Stimulated activated naive CD4-positive, alpha-beta T cell (primary cell): ENCODE data around the gene HTR6.

Experiments
- DNase-seq, 6 experiments: peaks; one replicate each; lab custom pipeline; 2025; lab: John Stamatoyannopoulos, UW

The HTR6 gene

DNA sequence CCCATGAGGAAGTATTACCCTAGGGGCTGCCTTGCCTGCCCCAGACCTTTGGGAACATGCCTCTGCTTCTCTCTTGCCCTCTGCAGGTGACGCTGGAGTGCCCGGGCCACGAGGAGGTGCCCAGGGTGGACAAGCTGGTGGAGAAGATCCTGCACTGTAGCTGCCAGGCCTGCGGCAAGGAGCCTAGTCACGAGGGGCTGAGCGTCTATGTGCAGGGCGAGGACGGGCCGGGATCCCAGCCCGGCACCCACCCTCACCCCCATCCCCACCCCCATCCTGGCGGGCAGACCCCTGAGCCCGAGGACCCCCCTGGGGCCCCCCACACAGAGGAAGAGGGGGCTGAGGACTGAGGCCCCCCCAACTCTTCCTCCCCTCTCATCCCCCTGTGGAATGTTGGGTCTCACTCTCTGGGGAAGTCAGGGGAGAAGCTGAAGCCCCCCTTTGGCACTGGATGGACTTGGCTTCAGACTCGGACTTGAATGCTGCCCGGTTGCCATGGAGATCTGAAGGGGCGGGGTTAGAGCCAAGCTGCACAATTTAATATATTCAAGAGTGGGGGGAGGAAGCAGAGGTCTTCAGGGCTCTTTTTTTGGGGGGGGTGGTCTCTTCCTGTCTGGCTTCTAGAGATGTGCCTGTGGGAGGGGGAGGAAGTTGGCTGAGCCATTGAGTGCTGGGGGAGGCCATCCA lies 7.8 kb upstream of the HTR6 start:
- DNase-seq: no peak

DNA sequence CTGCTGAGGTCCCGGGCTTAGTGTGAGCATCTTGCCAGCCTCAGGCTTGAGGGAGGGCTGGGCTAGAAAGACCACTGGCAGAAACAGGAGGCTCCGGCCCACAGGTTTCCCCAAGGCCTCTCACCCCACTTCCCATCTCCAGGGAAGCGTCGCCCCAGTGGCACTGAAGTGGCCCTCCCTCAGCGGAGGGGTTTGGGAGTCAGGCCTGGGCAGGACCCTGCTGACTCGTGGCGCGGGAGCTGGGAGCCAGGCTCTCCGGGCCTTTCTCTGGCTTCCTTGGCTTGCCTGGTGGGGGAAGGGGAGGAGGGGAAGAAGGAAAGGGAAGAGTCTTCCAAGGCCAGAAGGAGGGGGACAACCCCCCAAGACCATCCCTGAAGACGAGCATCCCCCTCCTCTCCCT lies 7.2 kb upstream of the HTR6 start:
- DNase-seq: no peak

DNA sequence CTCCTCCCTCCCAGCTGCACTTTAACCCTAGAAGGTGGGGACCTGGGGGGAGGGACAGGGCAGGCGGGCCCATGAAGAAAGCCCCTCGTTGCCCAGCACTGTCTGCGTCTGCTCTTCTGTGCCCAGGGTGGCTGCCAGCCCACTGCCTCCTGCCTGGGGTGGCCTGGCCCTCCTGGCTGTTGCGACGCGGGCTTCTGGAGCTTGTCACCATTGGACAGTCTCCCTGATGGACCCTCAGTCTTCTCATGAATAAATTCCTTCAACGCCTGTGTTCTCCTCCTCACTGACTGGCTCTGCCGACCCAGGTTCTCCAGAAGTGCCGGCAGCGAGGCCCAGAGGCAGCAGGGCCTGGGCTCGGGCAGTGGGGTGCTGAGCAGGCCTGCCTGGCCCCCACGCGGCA lies 6.5 kb upstream of the HTR6 start:
- DNase-seq: no peak

DNA sequence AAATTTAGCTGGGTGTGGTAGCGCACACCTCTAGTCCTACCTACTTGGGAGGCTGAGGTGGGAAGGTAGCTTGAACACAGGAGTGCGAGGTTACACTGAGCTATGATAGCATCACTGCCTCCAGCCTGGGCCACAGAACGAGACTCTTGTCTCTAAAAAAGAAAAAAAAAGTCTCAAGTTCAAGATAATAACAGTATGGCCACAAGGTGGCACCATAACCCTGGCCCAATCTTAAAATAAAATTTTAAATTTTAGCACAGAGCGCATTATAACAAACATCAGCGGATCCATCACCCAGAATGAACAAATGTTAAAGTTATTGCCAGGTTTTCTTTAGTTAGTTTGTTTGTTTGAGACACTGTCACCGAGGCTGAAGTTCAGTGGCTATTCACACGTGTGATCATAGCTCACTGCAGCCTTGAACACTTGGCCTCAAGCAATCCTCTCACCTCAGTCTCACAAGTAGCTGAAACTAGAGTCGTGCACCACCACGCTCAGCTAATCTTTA lies 2.9 kb upstream of the HTR6 start:
- DNase-seq: peak; percentile 8 to 60 (median 18)

DNA sequence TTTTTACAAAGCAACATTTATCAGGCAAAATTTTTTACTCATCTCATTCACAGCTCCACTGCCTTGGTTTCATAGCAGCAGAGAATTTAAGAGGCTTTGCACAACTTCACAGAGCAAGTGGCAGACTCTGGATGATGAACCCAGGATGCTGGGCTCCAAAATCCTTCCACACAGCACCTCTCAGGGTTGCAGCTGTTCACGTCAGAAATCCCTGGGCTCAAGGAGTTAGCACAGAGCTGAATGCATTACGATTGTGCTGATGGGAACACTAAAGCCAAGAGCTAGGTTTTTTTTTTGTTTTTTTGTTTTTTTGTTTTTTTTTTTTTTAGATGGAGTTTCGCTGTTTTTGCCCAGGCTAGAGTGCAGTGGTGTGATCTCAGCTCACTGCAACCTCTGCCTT lies 2.4 kb upstream of the HTR6 start:
- DNase-seq: no peak

DNA sequence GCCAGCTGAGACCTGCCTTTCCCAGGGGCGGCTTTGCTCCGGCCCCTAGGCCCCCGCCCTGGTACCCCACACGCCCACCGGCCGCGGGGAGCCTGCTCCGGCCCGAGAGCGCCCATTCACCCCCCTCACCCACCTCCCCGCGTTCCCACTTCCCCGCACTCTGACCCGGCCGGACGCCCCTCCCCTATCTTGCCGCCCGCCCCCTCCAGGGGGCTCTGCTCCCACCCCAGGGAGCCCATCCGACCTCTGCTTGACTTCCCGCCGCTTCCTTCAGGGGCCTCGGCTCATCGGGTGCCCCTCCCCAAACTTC lies 466 bp downstream of the HTR6 start:
- no peak for DNase-seq

DNA sequence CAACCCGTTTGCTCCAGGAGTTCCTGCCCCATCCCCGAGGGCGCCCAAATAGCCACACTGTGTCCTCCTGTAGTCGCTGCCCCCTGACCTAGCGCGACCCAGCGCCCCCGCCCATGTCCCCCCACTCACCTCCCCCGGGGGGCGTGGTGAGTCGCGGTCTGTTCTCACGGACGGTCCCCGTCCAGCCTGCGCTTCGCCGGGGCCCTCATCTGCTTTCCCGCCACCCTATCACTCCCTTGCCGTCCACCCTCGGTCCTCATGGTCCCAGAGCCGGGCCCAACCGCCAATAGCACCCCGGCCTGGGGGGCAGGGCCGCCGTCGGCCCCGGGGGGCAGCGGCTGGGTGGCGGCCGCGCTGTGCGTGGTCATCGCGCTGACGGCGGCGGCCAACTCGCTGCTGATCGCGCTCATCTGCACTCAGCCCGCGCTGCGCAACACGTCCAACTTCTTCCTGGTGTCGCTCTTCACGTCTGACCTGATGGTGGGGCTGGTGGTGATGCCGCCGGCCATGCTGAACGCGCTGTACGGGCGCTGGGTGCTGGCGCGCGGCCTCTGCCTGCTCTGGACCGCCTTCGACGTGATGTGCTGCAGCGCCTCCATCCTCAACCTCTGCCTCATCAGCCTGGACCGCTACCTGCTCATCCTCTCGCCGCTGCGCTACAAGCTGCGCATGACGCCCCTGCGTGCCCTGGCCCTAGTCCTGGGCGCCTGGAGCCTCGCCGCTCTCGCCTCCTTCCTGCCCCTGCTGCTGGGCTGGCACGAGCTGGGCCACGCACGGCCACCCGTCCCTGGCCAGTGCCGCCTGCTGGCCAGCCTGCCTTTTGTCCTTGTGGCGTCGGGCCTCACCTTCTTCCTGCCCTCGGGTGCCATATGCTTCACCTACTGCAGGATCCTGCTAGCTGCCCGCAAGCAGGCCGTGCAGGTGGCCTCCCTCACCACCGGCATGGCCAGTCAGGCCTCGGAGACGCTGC lies 1.1 kb downstream of the HTR6 start:
- peak in 1 of 6 experiments; percentile 13 for DNase-seq

DNA sequence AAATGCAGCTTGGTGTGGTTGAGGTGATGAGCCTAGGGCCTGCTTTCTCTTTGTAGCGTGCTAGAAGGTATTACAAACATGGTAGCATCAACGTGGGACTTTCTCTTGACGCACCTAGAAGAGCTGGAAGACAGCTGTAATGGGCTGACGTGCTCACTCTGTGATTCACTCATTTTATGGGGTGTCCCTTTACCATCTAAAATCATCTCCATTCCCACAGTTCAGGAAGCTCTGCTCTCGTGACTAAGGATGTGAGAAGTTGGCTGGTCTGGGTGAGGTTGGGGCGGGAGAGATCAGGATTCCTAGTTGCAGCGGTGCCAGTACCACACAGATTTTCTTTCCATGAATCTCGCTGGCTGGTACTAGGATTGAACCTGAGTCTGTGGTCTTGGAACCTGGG lies 4.2 kb downstream of the HTR6 start:
- no peak for DNase-seq

DNA sequence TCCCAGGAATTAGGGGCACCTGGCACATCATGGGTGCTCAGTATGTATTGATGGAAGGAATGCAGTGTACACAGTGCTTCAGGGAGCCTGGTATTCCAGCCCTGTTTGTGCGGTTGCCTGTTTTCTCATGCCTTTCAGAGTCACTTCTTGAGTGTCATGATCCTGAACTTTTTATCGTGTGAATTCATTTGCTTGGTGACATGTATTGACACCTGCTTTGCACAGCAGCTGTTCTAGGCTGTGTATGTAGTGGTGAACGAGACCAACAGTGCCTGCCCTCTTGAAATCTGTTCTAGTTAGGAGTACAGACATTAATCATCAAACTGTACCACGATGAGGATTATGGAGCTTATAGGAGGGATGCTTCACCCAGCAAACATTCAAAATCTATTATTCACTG lies 6.1 kb downstream of the HTR6 start:
- DNase-seq: no peak

DNA sequence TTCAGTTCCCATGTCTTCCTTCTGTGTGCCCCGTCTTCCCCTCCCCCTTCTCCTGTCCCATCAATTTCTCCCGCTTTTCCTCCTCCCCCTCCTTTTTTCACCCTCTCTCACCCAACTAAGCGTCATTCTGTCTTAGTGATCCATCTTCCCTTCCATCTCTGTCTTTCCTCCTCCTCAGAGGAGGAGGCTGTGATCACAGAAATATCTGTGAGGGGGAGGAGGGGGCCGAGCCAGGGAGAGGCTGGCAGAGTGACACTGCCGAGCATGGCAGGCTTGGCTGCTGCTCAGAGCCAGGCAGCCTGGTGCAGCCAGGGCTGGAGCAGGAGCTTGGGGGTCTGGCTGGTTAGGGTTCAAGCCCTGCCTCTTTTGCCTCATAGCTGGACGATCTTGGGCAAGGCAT lies 7.6 kb downstream of the HTR6 start:
- DNase-seq: no peak

DNA sequence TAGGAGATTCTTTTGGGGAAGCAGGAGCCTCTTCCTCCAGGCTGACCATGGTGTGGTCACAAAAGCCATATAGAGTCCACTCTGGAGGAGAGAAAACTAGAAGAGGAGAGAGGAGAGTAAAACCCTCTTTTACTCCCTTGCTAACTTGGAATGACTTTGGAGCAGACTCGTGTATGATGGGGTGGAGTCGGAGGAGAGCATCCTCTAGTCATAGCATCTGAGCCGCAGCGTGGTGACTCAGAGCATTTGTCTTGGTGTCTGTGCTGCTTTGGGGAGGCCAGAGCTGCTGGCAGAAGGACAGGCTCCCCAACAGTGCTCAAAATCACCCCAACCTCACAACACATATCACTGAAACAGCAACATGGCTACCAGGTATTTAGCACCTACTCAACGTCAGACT lies 11.1 kb downstream of the HTR6 start:
- no peak for DNase-seq

DNA sequence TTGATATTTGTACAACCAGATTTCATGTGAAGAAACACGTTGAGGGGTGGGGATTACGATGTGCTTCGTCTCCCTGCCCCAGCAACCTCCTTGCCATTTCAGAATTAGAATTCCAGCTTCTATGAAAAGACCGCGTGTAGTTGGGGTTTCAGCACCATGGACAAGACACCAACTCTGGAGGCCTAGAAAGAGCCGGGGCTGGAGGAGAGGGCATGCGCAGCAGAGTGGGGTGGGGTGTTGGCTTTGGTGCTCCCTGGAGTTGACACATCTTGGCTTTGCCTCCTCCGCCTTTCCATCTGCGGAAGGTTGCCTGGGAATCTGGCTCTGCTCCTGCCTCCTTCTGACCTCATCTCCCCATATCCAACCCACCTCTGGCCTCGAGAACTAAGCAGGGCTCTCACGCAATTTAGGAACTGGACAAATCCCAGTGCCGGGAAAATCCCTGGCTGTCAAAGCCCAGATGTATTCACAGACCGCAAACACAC lies 11.8 kb downstream of the HTR6 start:
- DNase-seq: peak in 1 of 6 experiments; percentile 11

DNA sequence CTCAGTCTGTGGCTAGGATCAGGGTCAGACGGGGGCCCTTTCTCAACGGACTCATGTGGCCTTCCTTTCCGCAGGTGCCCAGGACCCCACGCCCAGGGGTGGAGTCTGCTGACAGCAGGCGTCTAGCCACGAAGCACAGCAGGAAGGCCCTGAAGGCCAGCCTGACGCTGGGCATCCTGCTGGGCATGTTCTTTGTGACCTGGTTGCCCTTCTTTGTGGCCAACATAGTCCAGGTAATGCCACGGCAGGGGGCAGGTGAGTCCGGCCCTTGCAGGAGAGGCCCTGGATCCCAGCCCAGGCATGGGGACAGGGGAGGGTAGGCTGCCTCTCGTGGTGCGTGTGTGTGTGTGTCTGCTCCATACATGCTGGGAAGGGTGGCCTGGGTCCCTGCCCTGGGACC lies 13.8 kb downstream of the HTR6 start:
- no peak for DNase-seq

DNA sequence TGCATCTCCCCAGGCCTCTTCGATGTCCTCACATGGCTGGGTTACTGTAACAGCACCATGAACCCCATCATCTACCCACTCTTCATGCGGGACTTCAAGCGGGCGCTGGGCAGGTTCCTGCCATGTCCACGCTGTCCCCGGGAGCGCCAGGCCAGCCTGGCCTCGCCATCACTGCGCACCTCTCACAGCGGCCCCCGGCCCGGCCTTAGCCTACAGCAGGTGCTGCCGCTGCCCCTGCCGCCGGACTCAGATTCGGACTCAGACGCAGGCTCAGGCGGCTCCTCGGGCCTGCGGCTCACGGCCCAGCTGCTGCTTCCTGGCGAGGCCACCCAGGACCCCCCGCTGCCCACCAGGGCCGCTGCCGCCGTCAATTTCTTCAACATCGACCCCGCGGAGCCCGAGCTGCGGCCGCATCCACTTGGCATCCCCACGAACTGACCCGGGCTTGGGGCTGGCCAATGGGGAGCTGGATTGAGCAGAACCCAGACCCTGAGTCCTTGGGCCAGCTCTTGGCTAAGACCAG lies 14.3 kb downstream of the HTR6 start:
- no peak for DNase-seq

DNA sequence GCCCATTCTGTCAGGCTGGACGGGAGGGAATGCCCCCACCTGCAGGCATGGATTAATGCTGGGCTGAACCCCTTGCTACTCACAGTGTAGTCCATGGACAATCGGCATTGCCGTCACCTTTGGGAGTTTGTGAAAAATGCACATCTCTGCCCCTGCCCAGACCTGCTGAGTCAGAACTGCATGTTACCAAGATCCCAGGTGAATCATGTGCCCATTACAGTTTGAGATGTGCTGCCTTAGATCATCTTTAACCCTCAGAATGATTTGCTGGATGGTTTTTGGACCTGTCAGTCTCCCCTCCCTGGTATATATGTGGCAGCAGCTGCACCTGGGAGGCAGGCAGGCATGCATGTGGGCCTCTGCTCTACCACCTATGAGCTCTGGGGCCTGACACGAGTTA lies 15.0 kb downstream of the HTR6 start:
- DNase-seq: no peak

DNA sequence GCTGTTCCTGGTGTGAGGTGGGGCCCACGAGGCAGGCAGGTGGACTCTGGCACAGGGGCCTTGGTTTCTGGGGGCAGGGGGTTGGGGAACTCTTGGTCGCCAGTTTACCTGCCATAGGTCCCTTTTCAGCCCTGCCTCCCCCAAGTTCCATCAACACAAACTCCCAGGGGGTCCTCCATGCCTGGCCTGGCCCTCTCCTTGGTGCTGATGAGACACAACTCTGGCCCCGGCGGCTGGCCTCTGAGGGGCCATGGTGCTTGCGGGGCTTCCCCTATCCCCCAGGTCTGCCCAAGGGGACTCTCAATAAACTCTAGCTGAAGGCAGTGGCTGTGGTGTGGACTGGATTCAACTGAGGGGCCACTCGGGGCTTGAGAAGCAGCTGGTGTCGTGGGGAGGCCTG lies 16.0 kb downstream of the HTR6 start:
- DNase-seq: no peak

DNA sequence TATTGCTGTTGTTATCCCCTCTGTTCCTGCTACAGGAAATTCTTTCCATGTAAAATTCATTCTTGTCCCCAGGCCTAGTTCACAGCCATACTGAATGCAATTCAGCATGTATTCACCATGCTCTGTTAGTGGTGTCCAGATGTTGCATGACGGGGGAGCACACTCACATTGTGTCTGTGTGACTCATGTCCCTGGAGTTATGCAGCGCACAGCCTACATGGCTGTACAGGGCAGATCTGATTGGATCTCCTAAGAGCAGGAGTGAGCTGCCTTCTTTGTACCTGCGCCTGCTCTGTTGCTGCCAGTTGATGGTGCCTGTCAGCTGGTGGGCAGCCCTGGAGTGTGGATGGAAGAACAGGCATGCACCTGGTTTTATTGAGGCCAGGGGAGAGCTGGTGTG lies 17.6 kb downstream of the HTR6 start:
- DNase-seq: no peak

DNA sequence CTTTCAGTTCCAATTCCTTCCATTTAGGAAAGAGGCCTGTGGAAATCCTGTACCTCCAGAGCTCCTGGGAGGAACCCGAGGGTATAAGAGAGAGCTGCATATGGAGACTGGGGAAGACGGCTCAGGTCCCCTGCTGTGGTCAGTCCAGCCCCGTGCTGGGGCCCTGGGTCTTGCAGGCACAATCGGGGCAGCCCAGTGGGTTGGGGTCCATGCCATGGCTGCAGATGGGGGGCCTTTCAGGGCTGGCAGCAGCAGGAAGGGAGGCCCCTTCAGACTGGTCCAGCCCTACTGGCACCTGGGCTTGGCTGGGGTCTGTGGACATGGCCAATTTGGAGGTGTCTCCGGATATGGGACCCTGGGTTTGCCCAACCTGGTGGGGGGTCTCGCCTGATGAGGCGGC lies 18.2 kb downstream of the HTR6 start:
- no peak for DNase-seq

DNA sequence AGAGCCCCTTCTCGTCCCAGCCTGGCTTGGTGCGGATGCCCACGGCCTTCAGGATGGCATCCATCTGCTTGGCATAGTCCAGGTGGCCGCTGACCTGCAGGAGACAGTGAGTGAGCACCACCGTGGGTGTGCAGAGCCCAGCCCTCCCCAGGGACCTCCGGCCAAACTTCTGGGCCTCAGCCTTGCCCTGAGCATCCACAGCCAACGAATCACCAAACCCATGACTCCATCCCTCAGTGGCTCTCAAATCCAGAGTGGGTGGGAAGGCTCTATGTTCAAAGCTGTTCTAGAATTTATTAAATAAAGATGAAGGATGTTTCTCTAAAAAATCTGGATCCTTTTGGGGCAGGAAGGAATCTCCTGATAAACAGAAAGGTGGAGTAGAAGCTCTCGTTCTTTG lies 18.7 kb downstream of the HTR6 start:
- no peak for DNase-seq

DNA sequence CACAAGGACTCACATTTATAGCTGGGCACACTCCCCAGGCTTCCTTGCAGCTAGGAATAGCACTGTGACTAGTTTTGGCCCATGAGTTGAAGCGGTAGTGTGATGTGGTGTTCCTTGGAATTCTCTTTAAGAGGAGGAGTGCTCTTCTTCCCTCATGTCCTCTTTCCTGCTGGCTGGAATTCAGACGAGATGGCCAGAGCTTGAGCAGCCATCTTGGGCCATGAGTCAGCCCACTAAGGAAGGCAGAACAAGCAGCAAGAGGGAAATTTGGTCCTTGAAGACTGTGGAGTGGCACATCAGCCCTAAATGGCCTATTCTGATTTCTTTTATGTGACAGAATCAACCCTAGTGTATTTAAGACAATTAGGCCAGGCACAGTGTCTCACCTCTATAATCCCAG lies 20.0 kb downstream of the HTR6 start:
- DNase-seq: no peak

DNA sequence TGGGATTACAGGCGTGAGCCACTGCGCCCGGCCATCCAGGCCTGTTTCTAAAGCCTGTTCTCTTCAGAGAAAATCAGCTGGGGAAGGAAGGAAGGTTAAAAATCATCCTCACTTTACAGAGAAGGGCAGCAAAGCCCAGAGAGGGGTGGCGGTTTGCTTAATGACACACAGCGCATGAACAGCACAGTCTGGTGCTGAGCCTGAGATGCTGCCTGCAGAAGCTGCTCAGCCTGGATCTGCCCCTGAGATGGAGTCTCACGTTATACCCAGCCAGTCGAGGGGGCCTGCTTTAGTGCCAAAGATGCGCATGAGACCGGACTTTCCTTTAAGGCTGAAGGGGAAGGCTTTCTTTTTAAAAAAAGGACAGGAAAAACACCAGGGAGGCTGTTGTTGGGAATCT lies 21.3 kb downstream of the HTR6 start:
- no peak for DNase-seq

DNA sequence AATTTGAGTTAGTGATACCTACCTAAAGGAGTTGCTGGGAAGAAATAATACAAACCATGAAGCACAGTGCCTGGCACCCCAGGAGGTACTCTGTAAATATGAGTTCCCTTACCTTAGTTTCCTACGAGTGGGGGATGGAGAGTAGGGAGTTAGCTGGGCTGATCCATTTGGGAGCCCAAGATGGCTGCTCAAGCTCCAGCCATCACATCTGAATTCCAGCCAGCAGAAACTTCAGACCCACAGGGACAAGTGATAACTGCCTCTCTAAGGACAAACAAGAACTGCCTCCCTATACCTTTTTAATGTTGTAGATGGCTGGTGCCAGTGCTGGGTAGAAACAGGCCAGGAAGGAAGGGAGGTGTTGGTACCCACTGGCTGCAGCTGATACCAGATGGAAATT lies 22.7 kb downstream of the HTR6 start:
- DNase-seq: no peak
